PFSK-1 (cell line): ENCODE results near the gene LOXL1.

Experiments used
- FOXP2 ChIP-seq: optimal IDR thresholded peaks from 2 replicates; pipeline ENCODE3; 2011; ENCODE audit warnings: borderline replicate concordance, control low read depth, inconsistent platforms; ENCODE audit not compliant: insufficient read depth; ENCODE audit errors: extremely low read length, extremely low read depth
- POLR2AphosphoS5 ChIP-seq: IDR thresholded peaks from 2 replicates; pipeline ENCODE4 v1.6.1; 2012; ENCODE audit warnings: low read depth, mild to moderate bottlenecking, control low read depth, low read length, moderate library complexity
- REST ChIP-seq, 2 experiments: IDR thresholded peaks; 2 replicates each; pipeline versions ENCODE4 v1.6.1 to v1.8.0; 2011 to 2012; ENCODE audit warnings: low read depth in 2 of 2, low read length in 2 of 2, control low read depth in 1 of 2, inconsistent platforms in 1 of 2, mild to moderate bottlenecking in 1 of 2, moderate library complexity in 1 of 2; ENCODE audit not compliant: insufficient read depth in 1 of 2
- SIN3A ChIP-seq: IDR thresholded peaks from 2 replicates; pipeline ENCODE4 v1.6.1; 2012; ENCODE audit warnings: mild to moderate bottlenecking, low read length, moderate library complexity, borderline replicate concordance; ENCODE audit not compliant: insufficient read depth
- TAF1 ChIP-seq: IDR thresholded peaks from 2 replicates; pipeline ENCODE4 v1.6.1; 2012; ENCODE audit warnings: low read length, control low read depth, borderline replicate concordance; ENCODE audit not compliant: insufficient read depth

The LOXL1 gene

DNA sequence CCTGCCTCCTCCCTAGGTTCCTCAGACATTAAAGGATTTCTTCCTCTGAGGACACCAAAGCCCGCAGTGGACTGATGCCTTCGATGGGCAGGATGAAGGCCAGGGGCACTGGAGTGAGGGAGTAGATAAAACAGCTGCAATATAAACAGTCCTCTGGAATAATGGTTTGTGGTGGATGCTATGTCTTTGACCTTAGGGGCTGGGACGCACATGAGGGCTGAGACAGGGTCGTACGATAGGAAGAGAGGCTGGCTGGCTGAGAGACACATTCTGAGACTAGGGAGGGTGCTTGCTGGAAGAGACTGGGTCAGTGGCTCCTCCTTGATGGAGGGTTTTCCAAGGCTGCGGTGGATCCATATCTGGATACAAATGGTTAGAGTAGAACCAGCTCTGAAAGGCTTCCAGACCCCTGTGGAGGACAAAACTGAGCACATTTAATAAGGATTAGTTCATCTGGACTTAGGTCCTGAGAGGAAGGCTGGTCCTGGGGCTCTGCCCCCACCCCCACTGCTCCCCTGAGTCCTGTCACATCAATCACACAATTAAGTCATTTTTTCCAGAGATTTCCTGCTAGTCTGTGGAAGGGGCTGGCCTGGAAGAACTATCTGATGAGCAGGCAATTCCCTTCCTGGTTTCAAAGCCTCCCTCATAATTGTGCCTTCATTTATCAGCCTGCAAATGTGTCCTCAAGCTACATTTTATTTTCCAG is 37.1 kb upstream of the LOXL1 start:
- no peak for TF ChIP-seq REST (IDR thresholded peaks at IDR 0.05; ENCODE audit: insufficient read depth in 1 of 2, low read depth in 2 of 2, low read length in 2 of 2)
- no peak for TF ChIP-seq TAF1
- no peak for TF ChIP-seq FOXP2
- TF ChIP-seq POLR2AphosphoS5, result no peak
- no peak for TF ChIP-seq SIN3A

- TF ChIP-seq FOXP2, result no peak
- TF ChIP-seq TAF1, result no peak
- TF ChIP-seq SIN3A, result no peak
- no peak for TF ChIP-seq POLR2AphosphoS5
- no peak for TF ChIP-seq REST (IDR thresholded peaks at IDR 0.05; ENCODE audit: insufficient read depth in 1 of 2, low read depth in 2 of 2, low read length in 2 of 2)
Observed at GRCh38 chr15:73889762-73890124, 36.5 kb upstream of the LOXL1 start.

- no peak for TF ChIP-seq TAF1
- TF ChIP-seq POLR2AphosphoS5, result no peak
- TF ChIP-seq FOXP2, result no peak
Observed at GRCh38 chr15:73891328-73892315, 34.6 kb upstream of the LOXL1 start.

- TF ChIP-seq REST (IDR thresholded peaks at IDR 0.05; ENCODE audit: insufficient read depth in 1 of 2, low read depth in 2 of 2, low read length in 2 of 2), result no peak
- no peak for TF ChIP-seq FOXP2
- no peak for TF ChIP-seq POLR2AphosphoS5
- TF ChIP-seq TAF1, result no peak
- no peak for TF ChIP-seq SIN3A
Observed at GRCh38 chr15:73892446-73893226, 33.6 kb upstream of the LOXL1 start.

GRCh38 chr15:73894133-73894814 is 32.0 kb upstream of the LOXL1 start:
- TF ChIP-seq POLR2AphosphoS5 (no peak), FOXP2 (no peak), TAF1 (no peak), SIN3A (no peak), REST (IDR thresholded peaks at IDR 0.05; ENCODE audit: insufficient read depth in 1 of 2, low read depth in 2 of 2, low read length in 2 of 2) (no peak)
